ENCODE measurements around the gene CILP2.

DNA sequence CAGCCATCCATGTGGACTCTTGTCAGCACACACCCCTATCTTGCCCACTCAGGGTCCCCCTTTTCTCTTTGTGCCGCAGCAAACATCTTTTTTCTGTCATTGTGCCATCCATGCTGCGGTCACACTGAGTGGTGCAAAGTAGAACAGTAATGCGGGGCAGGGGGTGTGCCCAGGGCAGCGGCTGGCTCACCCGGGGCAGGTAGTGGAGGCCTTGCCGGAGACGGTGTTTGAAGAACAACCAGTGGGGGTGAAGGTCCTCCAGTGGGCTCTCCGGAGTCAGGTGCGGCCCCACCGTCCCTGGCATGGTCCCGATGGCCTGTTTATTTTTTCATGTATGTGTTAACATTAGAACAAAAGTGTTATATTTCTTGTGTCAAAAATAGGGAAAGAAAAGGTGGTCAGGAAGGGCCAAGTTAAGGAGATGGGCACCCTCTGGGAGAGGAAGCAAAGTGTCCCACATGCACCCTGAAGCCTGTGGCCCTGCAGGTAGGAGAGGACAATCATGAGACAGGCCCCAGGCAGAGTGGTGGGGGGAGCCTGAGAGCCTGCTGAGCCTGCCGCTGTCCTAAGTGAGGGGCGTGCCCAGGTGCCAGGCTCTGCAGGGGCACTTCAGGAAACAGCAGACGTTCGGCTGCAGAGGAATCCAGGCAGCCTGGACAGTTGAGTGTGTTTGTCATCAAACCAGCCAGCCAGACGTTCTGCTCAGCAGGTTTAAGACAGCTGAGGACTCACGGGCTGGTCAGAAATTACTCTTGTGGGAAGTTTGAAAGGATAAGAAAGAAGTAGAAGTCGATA, 35.1 kb upstream of the CILP2 start:
- TF ChIP-seq, protein P1, sequence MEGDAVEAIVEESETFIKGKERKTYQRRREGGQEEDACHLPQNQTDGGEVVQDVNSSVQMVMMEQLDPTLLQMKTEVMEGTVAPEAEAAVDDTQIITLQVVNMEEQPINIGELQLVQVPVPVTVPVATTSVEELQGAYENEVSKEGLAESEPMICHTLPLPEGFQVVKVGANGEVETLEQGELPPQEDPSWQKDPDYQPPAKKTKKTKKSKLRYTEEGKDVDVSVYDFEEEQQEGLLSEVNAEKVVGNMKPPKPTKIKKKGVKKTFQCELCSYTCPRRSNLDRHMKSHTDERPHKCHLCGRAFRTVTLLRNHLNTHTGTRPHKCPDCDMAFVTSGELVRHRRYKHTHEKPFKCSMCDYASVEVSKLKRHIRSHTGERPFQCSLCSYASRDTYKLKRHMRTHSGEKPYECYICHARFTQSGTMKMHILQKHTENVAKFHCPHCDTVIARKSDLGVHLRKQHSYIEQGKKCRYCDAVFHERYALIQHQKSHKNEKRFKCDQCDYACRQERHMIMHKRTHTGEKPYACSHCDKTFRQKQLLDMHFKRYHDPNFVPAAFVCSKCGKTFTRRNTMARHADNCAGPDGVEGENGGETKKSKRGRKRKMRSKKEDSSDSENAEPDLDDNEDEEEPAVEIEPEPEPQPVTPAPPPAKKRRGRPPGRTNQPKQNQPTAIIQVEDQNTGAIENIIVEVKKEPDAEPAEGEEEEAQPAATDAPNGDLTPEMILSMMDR (IDR thresholded peaks at IDR 0.05; ENCODE audit: low read depth, low read length, poor library complexity, severe bottlenecking) = no peak
- TF ChIP-seq EZH2phosphoT487 (IDR thresholded peaks at IDR 0.05; ENCODE audit: borderline replicate concordance, low read length) = no peak

Measured in DOHH2 (cell line).